Measurements from ENCODE around the gene SLC22A7.

- no peak for TF ChIP-seq ZNF274 (IDR thresholded peaks at IDR 0.05; ENCODE audit: low read depth, low read length)
- no peak for TF ChIP-seq YY1 (IDR thresholded peaks at IDR 0.05; ENCODE audit: insufficient read depth, insufficient read length)
Observed at GRCh38 chr6:43318011-43318410, 20.0 kb downstream of the SLC22A7 start.
